HepG2 (cell line): Measurements from ENCODE around the gene SPG7. TPM values are rescaled to one million over a fixed set of nuclear protein-coding genes. Genes with fewer than 3 reads are reported as not detected.

Experiments used
- ATAC-seq: fragments of 200-7000 bp; cut with Tn5 transposase; 3 replicates; pipeline ENCODE4 v1.9.1; 2020; ENCODE audit warnings: mild to moderate bottlenecking, moderate library complexity
- BruUV-seq: library from RNA; stranded (reverse); fragments of 400-500 nt; replicated peaks from 2 replicates; lab custom pipeline; 2021; lab: Mats Ljungman, UMichigan
- CTCF ChIA-PET: fragments of 300-600 bp; formaldehyde crosslinking; extraction: SDS; loops from one replicate; lab custom pipeline; 2021; ENCODE audit warnings: low total read pairs, inconsistent platforms, low intra/inter-chr PET ratio; lab: Yijun Ruan, JAX
- POLR2A ChIA-PET: fragments of 350-600 bp; sonication (Branson Sonifier 250); formaldehyde crosslinking; loops from one replicate; lab custom pipeline; 2020; ENCODE audit warnings: antibody characterized with exemption, inconsistent platforms; lab: Yijun Ruan, JAX
- DNase-seq: peaks from one replicate; pipeline ENCODE4 v3.0.0-alpha.2; 2015; ENCODE audit warnings: low spot score
- FAIRE-seq: peaks from 3 replicates; lab custom pipeline; 2011; peaks lifted over from hg19 to GRCh38; lab: Jason Lieb, UNC
- H2AFZ ChIP-seq: one replicate; pipeline ENCODE4 v1.6.1; 2011; ENCODE audit warnings: low read length, inconsistent platforms
- H3K27ac ChIP-seq: fragments of 300-600 bp; 3 replicates; pipeline ENCODE4 v1.8.0; 2011; ENCODE audit warnings: mixed run types, mild to moderate bottlenecking, mixed read lengths, low read length, inconsistent platforms; ENCODE audit not compliant: insufficient read depth; ENCODE audit errors: extremely low read length
- H3K27me3 ChIP-seq, 2 experiments: fragments of 200-600 bp in 1 of 2; 2 replicates in 1 of 2; 3 replicates in 1 of 2; pipeline versions ENCODE4 v1.6.0 to v1.8.0; 2011; ENCODE audit warnings: low read length in 2 of 2, mild to moderate bottlenecking in 2 of 2, moderate library complexity in 2 of 2, inconsistent platforms in 1 of 2; ENCODE audit not compliant: insufficient read depth in 2 of 2, control insufficient read depth in 1 of 2
- H3K36me3 ChIP-seq, 2 experiments: fragments of 200-600 bp in 1 of 2; replicated peaks in 1 of 2; 2 replicates in 1 of 2; 3 replicates in 1 of 2; pipeline versions ENCODE4 v1.5.1 to v1.8.0; 2011; ENCODE audit warnings: low read length in 2 of 2, inconsistent platforms in 1 of 2; ENCODE audit not compliant: insufficient read depth in 2 of 2, control insufficient read depth in 1 of 2
- H3K4me1 ChIP-seq: 2 replicates; pipeline ENCODE4 v1.5.1; 2012; ENCODE audit warnings: low read length, inconsistent platforms; ENCODE audit not compliant: insufficient read depth
- H3K4me2 ChIP-seq: 2 replicates; pipeline ENCODE4 v1.6.0; 2011; ENCODE audit warnings: low read depth, low read length, inconsistent platforms
- H3K4me3 ChIP-seq, 3 experiments: fragments of 200-600 bp in 1 of 3; sonication (generic), shearing (Covaris generic) in 1 of 3; replicated peaks in 1 of 3; 2 replicates each; pipeline ENCODE4 v1.5.1; 2011 to 2016; ENCODE audit warnings: low read length in 3 of 3, inconsistent platforms in 2 of 3, low read depth in 2 of 3, mild to moderate bottlenecking in 2 of 3, control low read depth in 1 of 3, mixed read lengths in 1 of 3; ENCODE audit not compliant: insufficient read depth in 1 of 3
- H3K79me2 ChIP-seq: one replicate; pipeline ENCODE4 v1.6.1; 2011; ENCODE audit warnings: low read length, inconsistent platforms; ENCODE audit not compliant: insufficient read depth
- H3K9ac ChIP-seq: 2 replicates; pipeline ENCODE4 v1.6.0; 2011; ENCODE audit warnings: mild to moderate bottlenecking, low read depth, low read length, inconsistent platforms; ENCODE audit not compliant: insufficient read depth
- H3K9me3 ChIP-seq: 2 replicates; pipeline ENCODE4 v1.5.1; 2012; ENCODE audit warnings: mild to moderate bottlenecking, low read length
- H4K20me1 ChIP-seq: 2 replicates; pipeline ENCODE4 v1.6.0; 2011; ENCODE audit warnings: inconsistent platforms, mild to moderate bottlenecking, low read length, moderate library complexity; ENCODE audit not compliant: insufficient read depth
- ATF7-NPFF ChIP-seq: sonication (generic); formaldehyde crosslinking; IDR thresholded peaks from 2 replicates; pipeline ENCODE4 v1.8.1; 2023; ENCODE audit warnings: mild to moderate bottlenecking, low read depth, missing genetic modification reagents, moderate library complexity
- FOXC1 ChIP-seq: sonication (generic); formaldehyde crosslinking; IDR thresholded peaks from 2 replicates; pipeline ENCODE4 v1.8.0; 2022; ENCODE audit warnings: mild to moderate bottlenecking, missing genetic modification reagents, borderline replicate concordance
- HDAC1 ChIP-seq: sonication (generic); formaldehyde crosslinking; IDR thresholded peaks from 2 replicates; pipeline ENCODE4 v1.5.1; 2020; ENCODE audit warnings: mild to moderate bottlenecking, missing genetic modification reagents
- HNF4A ChIP-seq: sonication (generic); formaldehyde crosslinking; IDR thresholded peaks from 2 replicates; pipeline ENCODE4 v1.4.0; 2020; ENCODE audit warnings: missing genetic modification reagents
- NFIC ChIP-seq: IDR thresholded peaks from 2 replicates; pipeline ENCODE4 v1.6.1; 2012; ENCODE audit warnings: mild to moderate bottlenecking, low read length, inconsistent platforms
- SAFB2 ChIP-seq: sonication (generic); formaldehyde crosslinking; IDR thresholded peaks from 2 replicates; pipeline ENCODE4 v1.5.1; 2020; ENCODE audit warnings: missing genetic modification reagents, low read depth, mild to moderate bottlenecking, borderline replicate concordance
- SUZ12 ChIP-seq: fragments of 150-350 bp; IDR thresholded peaks from 2 replicates; pipeline ENCODE4 v1.6.1; 2014; ENCODE audit warnings: low read depth, low read length
- TBX3 ChIP-seq: fragments of 450-650 bp; IDR thresholded peaks from 2 replicates; pipeline ENCODE4 v1.6.1; 2017; ENCODE audit warnings: antibody characterized with exemption, mild to moderate bottlenecking, inconsistent platforms, borderline replicate concordance
- TFE3 ChIP-seq: IDR thresholded peaks from 2 replicates; pipeline ENCODE4 v1.6.1; 2016
- TOPORS ChIP-seq: sonication (generic); formaldehyde crosslinking; IDR thresholded peaks from 2 replicates; pipeline ENCODE4 v1.8.0; 2023; ENCODE audit warnings: mild to moderate bottlenecking, missing genetic modification reagents
- TP53 ChIP-seq: sonication (generic); formaldehyde crosslinking; conservative IDR thresholded peaks from 2 replicates; pipeline ENCODE4 v1.4.0; 2020; ENCODE audit warnings: missing genetic modification reagents
- ZBTB7A ChIP-seq: sonication (generic); formaldehyde crosslinking; IDR thresholded peaks from 2 replicates; pipeline ENCODE4 v1.8.0; 2022; ENCODE audit warnings: mild to moderate bottlenecking, missing genetic modification reagents
- ZBTB7B ChIP-seq: sonication (generic); formaldehyde crosslinking; IDR thresholded peaks from 2 replicates; pipeline ENCODE4 v1.4.0; 2020; ENCODE audit warnings: missing genetic modification reagents
- ZNF101 ChIP-seq: sonication (generic); formaldehyde crosslinking; IDR thresholded peaks from 2 replicates; pipeline ENCODE4 v1.4.0; 2020; ENCODE audit warnings: mild to moderate bottlenecking, low read depth, missing genetic modification reagents, borderline replicate concordance
- ZNF12 ChIP-seq: sonication (generic); formaldehyde crosslinking; IDR thresholded peaks from 2 replicates; pipeline ENCODE4 v1.5.0; 2020; ENCODE audit warnings: missing genetic modification reagents
- ZNF180 ChIP-seq: sonication (generic); formaldehyde crosslinking; IDR thresholded peaks from 2 replicates; pipeline ENCODE4 v1.4.0; 2020; ENCODE audit warnings: low read depth, missing genetic modification reagents, borderline replicate concordance
- ZNF430 ChIP-seq: sonication (generic); formaldehyde crosslinking; IDR thresholded peaks from 2 replicates; pipeline ENCODE4 v1.9.0; 2021; ENCODE audit warnings: mild to moderate bottlenecking, missing genetic modification reagents
- ZNF563 ChIP-seq: sonication (generic); formaldehyde crosslinking; IDR thresholded peaks from 2 replicates; pipeline ENCODE4 v1.8.0; 2022; ENCODE audit warnings: mild to moderate bottlenecking, moderate library complexity, missing genetic modification reagents
- ZNF570 ChIP-seq: sonication (generic); formaldehyde crosslinking; IDR thresholded peaks from 2 replicates; pipeline ENCODE4 v1.4.0; 2020; ENCODE audit warnings: mild to moderate bottlenecking, missing genetic modification reagents, borderline replicate concordance
- ZNF577 ChIP-seq: sonication (generic); formaldehyde crosslinking; IDR thresholded peaks from 2 replicates; pipeline ENCODE4 v1.4.0; 2020; ENCODE audit warnings: mild to moderate bottlenecking, low read depth, missing genetic modification reagents, borderline replicate concordance
- ZNF629 ChIP-seq: sonication (generic); formaldehyde crosslinking; conservative IDR thresholded peaks from 2 replicates; pipeline ENCODE4 v1.5.0; 2020; ENCODE audit warnings: missing genetic modification reagents
- ZNF780A ChIP-seq: sonication (generic); formaldehyde crosslinking; IDR thresholded peaks from 2 replicates; pipeline ENCODE4 v1.8.0; 2022; ENCODE audit warnings: mild to moderate bottlenecking, missing genetic modification reagents, moderate library complexity
- ZNF792 ChIP-seq: IDR thresholded peaks from 2 replicates; pipeline ENCODE4 v1.6.1; 2016
- ZXDC ChIP-seq: sonication (generic); formaldehyde crosslinking; IDR thresholded peaks from 2 replicates; pipeline ENCODE4 v1.5.0; 2020; ENCODE audit warnings: mild to moderate bottlenecking, missing genetic modification reagents
- WGBS: methylation state at CpG from one replicate; pipeline ENCODE4 v1.1.6; 2017; ENCODE audit warnings: low lambda C conversion rate; 5-methylcytosine and 5-hydroxymethylcytosine counted together
- in situ Hi-C: cut with HindIII; loops from 2 replicates; pipeline ENCODE4 v1.10.0; 2017; ENCODE audit warnings: low pct_unique_long_range_greater_than_20kb; ENCODE audit not compliant: extremely low pct_ligation_motif_present
- intact Hi-C: fragments of 100-400 bp; cut with micrococcal nuclease; formaldehyde crosslinking; loops from one replicate; pipeline ENCODE4 v1.10.0; 2022; ENCODE audit not compliant: unreplicated experiment
- polyA plus RNA-seq, 8 experiments: library from polyadenylated mRNA; depleted of rRNA in 3 of 8; stranded (reverse) in 7 of 8; unstranded in 1 of 8; fragments of >200 nt; fragmentation: Illumina TruSeq in 4 of 8; extraction: Trizol in 4 of 8; gene quantifications; 2 replicates each; pipeline versions ENCODE4 v1.2.1 to v1.2.3, GENCODE V29; 2011 to 2016; ENCODE audit warnings: low read depth in 4 of 8, missing spikeins in 1 of 8, mixed read lengths in 1 of 8; ENCODE audit not compliant: insufficient read depth in 1 of 8
- total RNA-seq, 5 experiments: library from RNA; depleted of rRNA; stranded (reverse); fragments of >200 nt; fragmentation: Illumina TruSeq; extraction: Trizol; gene quantifications; 2 replicates each; pipeline ENCODE4 v1.2.3, GENCODE V29; 2016; ENCODE audit warnings: low read depth in 1 of 5

Gene SPG7
- total and polyA plus RNA-seq, 2 of the 13 experiments (the other 11 are each of a cell fraction or from before 2014, with no cell fraction given) = 66.0 to 136 TPM

- Histone ChIP-seq H3K36me3 (peaks cover 23 to 35% of the 10 kb centered on the region in 2 experiments), H3K9ac (peak overlapping the region; percentile 16; the same call in 1 of the 2 replicates), H3K4me3 (peak overlapping the region in 1 of 3 experiments; percentile 50; a peak in 1 of 6 replicates), H2AFZ (no peak overlapping the region), H3K4me2 (peak overlapping the region; percentile 97), H3K4me1 (peaks cover 57% of the 10 kb centered on the region), H3K9me3 (no peaks in the 10 kb centered on the region), H3K27me3 (peaks cover 4 to 17% of the 10 kb centered on the region in 2 experiments; a peak in 3 of 5 replicates), H4K20me1 (peaks cover 60% of the 10 kb centered on the region), H3K27ac (no peak overlapping the region), H3K79me2 (peaks cover 22% of the 10 kb centered on the region)
- in situ Hi-C loops (no loop called here), intact Hi-C loops (no loop called here)
- ChIA-PET POLR2A (interaction anchor here (0.9 to 1.8 kb wide), 5 partner anchors 11 to 141 kb away, joined by 3 to 5 read pairs (median 4); partner anchors contain the start of gene CDK10), CTCF (no interaction called here)
- peak; percentile 1; the same call in 2 of the 3 replicates for ATAC-seq
- DNase-seq = no peak
- WGBS = 21% methylated on average over 2 of the region's 3 CpGs
- no peak for FAIRE-seq
- BruUV-seq = no TSS peak
- TF ChIP-seq ZBTB7B (CRISPR knock-in tag) = no peak; the same call in 1 of the 2 replicates
- TF ChIP-seq TP53 = no peak
- TF ChIP-seq ZNF629 (CRISPR knock-in tag) = no peak
- TF ChIP-seq ZNF577 = no peak
- TF ChIP-seq ZBTB7A (CRISPR knock-in tag) = no peak
- no peak for TF ChIP-seq ZNF180
- 0 out of 2 replicates have a peak, but pooled peaks have one; percentile 12 for TF ChIP-seq TOPORS (CRISPR knock-in tag)
- TF ChIP-seq ZNF792 (CRISPR knock-in tag) = no peak
- no peak for TF ChIP-seq ZNF12 (CRISPR knock-in tag)
- TF ChIP-seq NFIC = 0 out of 2 replicates have a peak, but pooled peaks have one; percentile 13
- no peak for TF ChIP-seq HDAC1 (CRISPR knock-in tag)
- TF ChIP-seq TBX3 = no peak
- no peak for TF ChIP-seq TFE3
- TF ChIP-seq ATF7-NPFF (CRISPR knock-in tag) = 0 out of 2 replicates have a peak, but pooled peaks have one; percentile 41
- 0 out of 2 replicates have a peak, but pooled peaks have one; percentile 84 for TF ChIP-seq ZNF780A
- TF ChIP-seq SAFB2 (CRISPR knock-in tag) = 0 out of 2 replicates have a peak, but pooled peaks have one; percentile 19
- no peak for TF ChIP-seq ZNF101 (CRISPR knock-in tag)
- 0 out of 2 replicates have a peak, but pooled peaks have one; percentile 12 for TF ChIP-seq ZNF570 (CRISPR knock-in tag)
- peak; percentile 15; the same call in 1 of the 2 replicates for TF ChIP-seq HNF4A (CRISPR knock-in tag)
- TF ChIP-seq ZXDC (CRISPR knock-in tag) = no peak
- TF ChIP-seq SUZ12 = no peak
- TF ChIP-seq FOXC1 (CRISPR knock-in tag) = peak; percentile 80; the same call in 1 of the 2 replicates
- 0 out of 2 replicates have a peak, but pooled peaks have one; percentile 51 for TF ChIP-seq ZNF563 (CRISPR knock-in tag)
- TF ChIP-seq ZNF430 (CRISPR knock-in tag) = no peak
Observed at GRCh38 chr16:89565256-89565505, 57.0 kb downstream of the SPG7 start.
